Measurements from ENCODE around the gene ARHGEF10L. TPM values are rescaled to one million over a fixed set of nuclear protein-coding genes. Genes with fewer than 3 reads are reported as not detected.

The ARHGEF10L gene
- total RNA-seq, 1 experiment from 2014 or later: 10.5 TPM

DNA sequence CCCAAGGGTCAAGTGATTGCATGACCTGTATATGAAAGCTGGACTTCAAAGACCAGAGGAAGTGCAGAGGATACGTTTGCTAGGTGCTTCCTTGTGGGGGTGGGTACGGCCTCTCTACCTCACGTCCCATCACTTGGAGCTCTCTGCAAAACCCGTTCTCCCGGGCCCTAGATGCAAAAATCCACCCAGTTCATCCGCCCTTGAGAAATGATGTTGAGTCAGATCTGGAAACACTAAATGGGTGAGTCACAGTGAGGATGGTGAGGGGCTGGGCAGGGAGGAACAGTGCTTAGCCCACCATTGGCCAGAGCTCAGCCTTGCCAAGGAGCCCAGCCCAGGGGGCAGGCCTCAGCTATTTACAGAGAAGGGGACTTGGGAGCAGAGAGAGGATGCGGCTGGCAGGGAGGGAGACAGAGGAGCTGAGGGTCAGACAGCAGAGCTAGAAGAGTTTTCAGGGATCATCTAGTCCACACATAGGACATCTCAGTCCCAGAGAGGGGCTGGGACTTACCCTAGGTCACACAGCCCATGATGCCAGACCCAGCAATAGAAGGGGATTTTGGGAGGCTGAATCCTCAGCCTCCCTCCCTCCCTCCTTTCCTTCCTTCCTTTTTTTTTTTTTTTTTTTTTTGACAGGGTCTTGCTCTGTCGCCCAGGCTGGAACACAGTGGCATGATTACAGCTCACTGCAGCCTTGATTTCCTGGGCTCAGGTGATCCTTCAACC is 14.6 kb downstream of the ARHGEF10L start:
- H3K27me3 ChIP-seq: no peaks in the 10 kb centered on the region
- no peak for DNase-seq
- no peaks in the 10 kb centered on the region for H3K9me3 ChIP-seq (replicated peaks)
- no peak overlapping the region for H3K27ac ChIP-seq
- H3K4me3 ChIP-seq: no peak overlapping the region
- H3K36me3 ChIP-seq: no peaks in the 10 kb centered on the region
- H3K4me1 ChIP-seq: no peaks in the 10 kb centered on the region

DNA sequence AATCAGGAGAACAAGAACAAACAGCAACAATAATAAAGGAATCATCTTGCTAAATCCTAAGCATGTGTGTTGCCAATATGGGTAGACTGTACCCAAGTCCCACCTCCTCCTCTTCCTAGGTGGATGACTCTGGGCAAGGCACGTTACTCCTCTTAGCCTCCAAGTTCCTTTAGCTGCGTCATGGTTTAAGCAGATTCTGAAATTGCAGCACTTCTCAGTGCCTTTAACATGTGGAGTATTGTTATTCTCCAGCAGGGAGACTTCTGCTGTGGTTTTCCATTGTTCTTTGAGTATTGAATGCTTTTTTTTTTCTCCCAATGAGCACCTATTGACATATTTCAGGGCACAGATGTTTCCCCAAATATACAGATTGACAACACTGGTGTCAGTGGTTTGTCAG is 15.5 kb downstream of the ARHGEF10L start:
- no peaks in the 10 kb centered on the region for H3K9me3 ChIP-seq (replicated peaks)
- no peaks in the 10 kb centered on the region for H3K27me3 ChIP-seq
- H3K27ac ChIP-seq: no peak overlapping the region
- no peaks in the 10 kb centered on the region for H3K36me3 ChIP-seq
- H3K4me3 ChIP-seq: no peak overlapping the region
- no peak for DNase-seq
- H3K4me1 ChIP-seq: no peaks in the 10 kb centered on the region

DNA sequence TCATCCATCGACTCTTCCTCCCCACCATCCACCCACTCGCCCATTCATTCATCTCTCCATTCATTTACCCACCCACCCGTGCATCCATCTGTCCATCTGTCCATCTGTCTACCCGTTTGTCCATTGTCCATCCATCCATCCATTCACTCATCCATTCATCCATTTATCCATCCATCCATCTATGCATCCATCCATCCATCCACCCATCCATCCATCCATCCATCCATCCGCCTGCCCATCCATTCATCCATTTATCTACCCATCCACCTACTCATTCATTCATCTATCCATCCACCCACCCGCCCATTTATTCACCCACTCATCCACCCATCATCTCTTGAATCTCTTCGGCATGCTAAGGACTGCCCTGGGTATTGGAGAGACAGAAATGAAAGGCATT is 18.5 kb downstream of the ARHGEF10L start:
- no peaks in the 10 kb centered on the region for H3K4me1 ChIP-seq
- H3K9me3 ChIP-seq (replicated peaks): no peaks in the 10 kb centered on the region
- no peaks in the 10 kb centered on the region for H3K36me3 ChIP-seq
- H3K27ac ChIP-seq: no peak overlapping the region
- DNase-seq: no peak
- no peak overlapping the region for H3K4me3 ChIP-seq
- H3K27me3 ChIP-seq: no peaks in the 10 kb centered on the region

DNA sequence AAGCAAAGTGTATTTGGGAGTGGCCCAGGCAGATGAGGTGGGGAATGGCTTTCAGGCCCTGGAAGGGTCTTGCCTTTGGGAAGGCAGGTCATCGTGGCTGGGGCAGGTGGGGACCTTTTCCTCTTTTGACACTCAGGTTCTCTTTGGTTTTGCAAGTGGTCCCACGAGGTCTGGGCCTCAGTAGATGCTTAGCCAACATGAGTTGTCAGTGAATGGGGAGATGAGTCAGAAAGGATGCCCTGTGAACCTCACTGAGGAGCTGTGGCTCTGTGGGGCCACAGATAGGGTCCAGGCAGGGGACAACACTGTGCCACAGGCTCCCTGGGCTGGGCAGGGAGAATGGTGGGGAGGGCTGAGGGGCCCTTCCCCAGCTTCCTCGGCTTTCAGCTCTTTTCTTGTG is 19.0 kb downstream of the ARHGEF10L start:
- DNase-seq: no peak
- no peaks in the 10 kb centered on the region for H3K9me3 ChIP-seq (replicated peaks)
- H3K36me3 ChIP-seq: no peaks in the 10 kb centered on the region

DNA sequence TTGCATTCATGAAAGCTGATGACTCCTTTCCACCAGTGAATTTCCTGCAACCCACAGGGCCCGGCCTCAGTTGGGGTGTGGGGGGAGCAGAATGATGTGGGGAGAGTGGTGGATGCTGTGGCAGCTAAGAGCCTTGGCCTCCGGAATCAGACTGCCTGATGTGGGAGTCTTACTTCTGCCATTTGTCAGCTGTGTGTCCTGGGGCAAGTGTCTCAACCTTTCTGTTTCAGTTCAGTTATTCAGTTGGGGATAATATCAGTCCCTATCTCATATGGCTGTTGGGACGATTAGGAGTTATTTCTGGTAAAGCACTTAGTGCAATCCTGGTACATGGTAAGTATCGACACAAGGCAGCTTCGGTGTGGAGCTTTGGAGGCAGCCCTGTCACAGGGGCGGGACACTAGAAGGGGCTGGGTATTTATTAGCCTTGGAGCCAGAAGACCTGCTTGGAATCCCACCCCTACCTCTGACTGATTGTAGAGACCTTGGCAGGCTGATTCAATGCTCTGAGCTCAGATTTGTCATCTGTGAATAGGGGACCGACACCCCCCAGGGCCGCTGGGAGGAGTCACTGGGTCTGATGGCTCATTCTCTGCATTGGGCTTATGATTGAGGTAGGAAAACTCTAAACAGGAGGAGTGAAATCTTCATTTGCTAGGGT is 19.6 kb downstream of the ARHGEF10L start:
- no peaks in the 10 kb centered on the region for H3K27me3 ChIP-seq

More for the DNA sequence above, 19.0 kb downstream of the ARHGEF10L start:
- H3K4me3 ChIP-seq: no peak overlapping the region
- no peaks in the 10 kb centered on the region for H3K4me1 ChIP-seq
- H3K27ac ChIP-seq: no peak overlapping the region
- no peaks in the 10 kb centered on the region for H3K27me3 ChIP-seq

DNA sequence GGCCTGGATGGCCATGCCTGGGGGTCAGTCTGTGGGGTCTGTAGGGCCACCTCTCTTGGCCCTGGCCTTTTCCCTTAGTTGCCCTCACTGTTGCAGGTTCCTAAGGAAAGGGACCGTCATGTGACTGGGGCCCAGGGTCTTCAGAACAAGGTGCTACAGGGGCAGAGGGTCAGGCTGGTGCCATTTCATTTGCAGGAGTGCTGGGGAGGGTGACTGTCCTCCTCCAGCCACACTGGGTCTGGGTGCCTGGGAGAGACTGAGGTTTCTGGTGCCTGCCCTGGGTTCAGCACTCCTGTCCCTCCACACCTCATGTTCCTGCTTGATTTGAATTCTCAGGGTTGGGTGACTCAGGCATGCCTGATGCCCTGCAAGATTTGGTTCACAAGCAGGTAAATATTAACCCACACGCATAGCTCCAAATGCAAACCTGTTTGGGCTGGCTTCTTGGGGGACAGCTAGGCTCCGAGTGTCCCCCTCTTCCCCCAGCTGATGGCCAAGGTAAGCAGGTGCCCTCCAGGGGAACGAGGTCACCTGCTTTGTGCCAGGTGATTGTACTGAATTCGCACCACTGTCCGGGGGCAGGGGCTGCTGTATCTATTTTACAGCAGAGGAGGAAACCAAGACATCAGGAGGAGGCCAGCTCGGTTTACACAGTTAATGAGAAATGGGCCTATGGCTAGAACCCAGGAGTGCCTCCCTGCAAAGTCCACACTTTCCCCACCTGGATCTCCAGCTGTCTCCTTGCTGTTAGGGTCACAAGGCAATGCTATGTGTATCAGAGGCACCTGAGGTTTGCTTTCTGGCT is 20.3 kb downstream of the ARHGEF10L start:
- no peak for DNase-seq
- no peaks in the 10 kb centered on the region for H3K9me3 ChIP-seq (replicated peaks)
- no peaks in the 10 kb centered on the region for H3K36me3 ChIP-seq
- H3K27me3 ChIP-seq: no peaks in the 10 kb centered on the region
- H3K27ac ChIP-seq: no peak overlapping the region
- no peaks in the 10 kb centered on the region; the same call in 1 of the 2 replicates for H3K4me1 ChIP-seq
- no peak overlapping the region for H3K4me3 ChIP-seq

More for the DNA sequence above, 19.6 kb downstream of the ARHGEF10L start:
- Histone ChIP-seq H3K36me3 (no peaks in the 10 kb centered on the region), H3K4me3 (no peak overlapping the region), H3K9me3 (replicated peaks) (no peaks in the 10 kb centered on the region), H3K4me1 (no peaks in the 10 kb centered on the region), H3K27ac (no peak overlapping the region)
- DNase-seq: no peak

DNA sequence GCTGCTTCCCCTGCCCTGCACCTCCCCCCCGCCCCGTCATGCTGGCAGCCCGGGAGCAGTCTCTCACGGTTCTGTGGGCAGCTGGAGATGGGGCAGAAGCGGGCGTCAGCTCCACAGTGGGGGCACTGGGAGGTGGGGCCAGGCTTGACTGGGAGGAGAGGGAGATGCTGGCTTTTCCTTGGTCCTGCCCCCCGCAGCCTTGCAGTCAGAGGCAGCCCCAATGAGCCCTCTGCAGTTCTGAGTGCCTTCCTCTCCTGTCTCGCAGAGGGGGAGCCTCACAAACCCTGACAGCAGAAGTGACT is 21.7 kb downstream of the ARHGEF10L start:
- H3K27ac ChIP-seq: no peak overlapping the region

DNA sequence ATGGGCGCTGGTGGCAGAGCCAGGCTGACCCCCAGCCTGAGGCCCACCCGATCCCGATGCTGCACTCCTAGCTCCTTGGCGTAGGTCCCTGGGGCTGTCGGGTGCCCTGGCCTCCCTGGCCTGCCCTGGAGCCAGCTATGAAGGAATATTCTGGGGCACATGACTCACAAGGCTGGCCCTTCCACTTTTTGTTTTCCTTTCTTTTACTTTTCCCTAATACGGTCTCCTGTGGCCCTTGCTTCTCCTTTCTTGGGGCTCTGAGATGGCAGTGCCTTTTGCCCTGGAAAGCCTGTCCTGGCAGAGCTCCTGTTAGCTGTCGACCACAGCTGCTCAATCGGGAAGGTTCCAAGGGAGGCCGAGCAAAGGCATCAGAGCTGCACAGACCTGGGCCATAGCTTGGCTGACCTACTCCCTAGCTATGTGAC is 22.1 kb downstream of the ARHGEF10L start:
- no peak for DNase-seq
- Histone ChIP-seq H3K27me3 (no peaks in the 10 kb centered on the region), H3K36me3 (no peaks in the 10 kb centered on the region), H3K27ac (no peak overlapping the region), H3K9me3 (replicated peaks) (no peaks in the 10 kb centered on the region), H3K4me3 (no peak overlapping the region), H3K4me1 (peaks cover 3% of the 10 kb centered on the region; the same call in 1 of the 2 replicates)

More for the DNA sequence above, 21.7 kb downstream of the ARHGEF10L start:
- Histone ChIP-seq H3K4me3 (no peak overlapping the region), H3K36me3 (no peaks in the 10 kb centered on the region), H3K4me1 (peaks cover 3% of the 10 kb centered on the region; the same call in 1 of the 2 replicates), H3K9me3 (replicated peaks) (no peaks in the 10 kb centered on the region), H3K27me3 (no peaks in the 10 kb centered on the region)
- no peak for DNase-seq

DNA sequence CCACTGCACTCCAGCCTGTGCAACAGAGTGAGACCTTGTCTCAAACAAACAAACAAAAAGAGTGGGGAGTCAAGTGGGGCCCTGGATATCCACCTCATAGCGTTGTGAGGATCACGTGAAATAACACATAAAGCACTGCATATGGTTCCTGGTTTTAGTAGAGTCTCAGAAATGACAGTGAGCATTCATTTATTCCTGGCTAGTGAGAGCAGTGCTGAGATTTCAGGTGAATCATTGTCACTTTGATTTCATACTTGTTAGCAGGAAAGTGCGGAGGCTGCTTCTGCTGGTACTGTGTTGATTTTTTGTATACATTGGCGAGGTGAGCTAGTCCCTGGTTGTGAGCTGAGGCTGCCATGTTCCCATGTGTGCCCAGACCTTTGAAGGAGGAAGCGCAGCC is 22.9 kb downstream of the ARHGEF10L start:
- no peaks in the 10 kb centered on the region for H3K36me3 ChIP-seq
- no peak for DNase-seq
- no peak overlapping the region for H3K4me3 ChIP-seq
- H3K4me1 ChIP-seq: peaks cover 3% of the 10 kb centered on the region; the same call in 1 of the 2 replicates
- no peaks in the 10 kb centered on the region for H3K27me3 ChIP-seq
- H3K9me3 ChIP-seq (replicated peaks): no peaks in the 10 kb centered on the region
- no peak overlapping the region for H3K27ac ChIP-seq

DNA sequence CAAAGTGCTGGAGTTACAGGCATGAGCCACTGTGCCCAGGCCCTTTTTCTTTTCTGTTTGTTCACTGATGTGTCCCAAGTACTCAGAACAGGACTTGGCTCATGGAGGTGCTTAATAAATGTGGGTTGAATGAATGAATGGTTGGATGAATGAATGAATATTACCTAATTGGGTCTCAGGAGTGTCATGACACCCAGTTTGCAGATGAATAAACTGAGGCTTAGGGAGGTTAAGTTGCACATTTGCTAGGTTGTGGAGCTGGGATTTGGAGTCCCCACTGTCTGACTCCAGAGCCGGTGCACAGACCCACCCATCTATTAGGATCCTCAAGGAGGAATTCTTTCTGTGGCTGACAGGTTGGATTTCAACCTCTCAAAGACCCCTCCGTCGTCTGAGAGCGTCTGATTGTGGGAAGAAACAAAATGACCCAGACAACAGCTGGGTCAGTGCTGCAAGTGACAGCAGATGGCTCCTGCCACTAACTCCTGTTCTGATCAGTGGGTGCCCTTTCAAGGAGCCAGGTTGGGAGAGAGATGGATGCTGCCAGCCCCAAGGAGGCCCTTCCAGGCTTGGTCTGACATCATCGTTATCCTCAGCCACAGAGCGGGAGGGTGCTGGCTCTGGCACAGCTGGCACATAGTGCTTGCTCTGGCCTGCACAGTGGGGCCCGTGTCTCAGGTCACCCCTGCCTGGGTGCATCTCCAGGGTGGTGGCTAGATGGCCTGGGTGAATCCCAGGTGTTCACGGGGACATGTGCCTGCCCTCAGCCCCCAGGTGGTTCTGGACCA is 24.2 kb downstream of the ARHGEF10L start:
- no peaks in the 10 kb centered on the region for H3K36me3 ChIP-seq
- H3K4me1 ChIP-seq: peaks cover 3% of the 10 kb centered on the region; the same call in 1 of the 2 replicates
- H3K4me3 ChIP-seq: no peak overlapping the region
- DNase-seq: no peak
- H3K27me3 ChIP-seq: no peaks in the 10 kb centered on the region
- no peaks in the 10 kb centered on the region for H3K9me3 ChIP-seq (replicated peaks)
- H3K27ac ChIP-seq: no peak overlapping the region

DNA sequence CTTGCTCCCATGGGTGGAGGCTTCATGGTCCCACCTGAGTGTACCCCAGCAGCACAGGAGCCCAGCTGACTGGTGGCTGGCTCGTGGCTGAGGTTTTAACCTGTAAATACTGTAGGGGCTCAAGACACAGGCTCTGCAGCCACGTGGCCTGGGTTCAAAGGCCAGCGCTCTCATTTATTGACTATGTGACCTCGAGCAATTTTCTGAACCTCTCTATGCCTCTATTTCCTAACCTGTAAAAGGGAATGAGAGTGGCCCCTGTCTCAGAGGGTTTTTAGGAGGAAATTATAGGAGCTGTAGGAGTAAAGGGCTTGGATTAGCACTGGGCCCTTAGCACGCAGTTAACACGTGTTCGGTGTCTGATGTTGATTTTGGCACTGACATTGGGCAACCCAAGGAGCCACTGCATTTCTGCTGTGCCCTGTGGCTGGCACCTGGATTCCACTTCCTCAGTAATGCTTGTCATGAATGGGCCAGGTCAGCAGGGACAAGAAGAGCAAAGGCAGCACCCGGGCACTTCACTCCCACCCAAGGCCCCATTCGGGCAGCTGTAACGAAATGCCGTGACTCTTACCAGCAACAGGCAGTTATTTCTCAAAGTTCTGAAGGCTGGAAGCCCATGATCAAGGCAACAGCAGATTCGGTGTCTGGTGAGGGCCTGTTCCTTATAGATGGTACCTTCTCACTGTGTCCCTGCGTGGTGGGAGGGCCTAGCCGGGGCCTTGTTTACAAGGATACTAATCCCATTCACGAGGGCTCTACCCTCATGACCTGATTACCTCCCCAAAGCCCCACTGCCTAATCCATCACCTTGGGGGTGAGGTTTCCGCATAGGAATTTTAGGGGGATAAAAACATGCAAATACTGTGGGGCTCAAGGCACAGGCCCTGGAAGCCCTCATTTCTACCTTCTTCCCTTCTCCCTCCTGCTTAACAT is 25.2 kb downstream of the ARHGEF10L start:
- Histone ChIP-seq H3K4me3 (no peak overlapping the region), H3K9me3 (replicated peaks) (no peaks in the 10 kb centered on the region), H3K4me1 (peaks cover 13% of the 10 kb centered on the region), H3K27ac (no peak overlapping the region), H3K36me3 (no peaks in the 10 kb centered on the region), H3K27me3 (no peaks in the 10 kb centered on the region)
- DNase-seq: no peak

DNA sequence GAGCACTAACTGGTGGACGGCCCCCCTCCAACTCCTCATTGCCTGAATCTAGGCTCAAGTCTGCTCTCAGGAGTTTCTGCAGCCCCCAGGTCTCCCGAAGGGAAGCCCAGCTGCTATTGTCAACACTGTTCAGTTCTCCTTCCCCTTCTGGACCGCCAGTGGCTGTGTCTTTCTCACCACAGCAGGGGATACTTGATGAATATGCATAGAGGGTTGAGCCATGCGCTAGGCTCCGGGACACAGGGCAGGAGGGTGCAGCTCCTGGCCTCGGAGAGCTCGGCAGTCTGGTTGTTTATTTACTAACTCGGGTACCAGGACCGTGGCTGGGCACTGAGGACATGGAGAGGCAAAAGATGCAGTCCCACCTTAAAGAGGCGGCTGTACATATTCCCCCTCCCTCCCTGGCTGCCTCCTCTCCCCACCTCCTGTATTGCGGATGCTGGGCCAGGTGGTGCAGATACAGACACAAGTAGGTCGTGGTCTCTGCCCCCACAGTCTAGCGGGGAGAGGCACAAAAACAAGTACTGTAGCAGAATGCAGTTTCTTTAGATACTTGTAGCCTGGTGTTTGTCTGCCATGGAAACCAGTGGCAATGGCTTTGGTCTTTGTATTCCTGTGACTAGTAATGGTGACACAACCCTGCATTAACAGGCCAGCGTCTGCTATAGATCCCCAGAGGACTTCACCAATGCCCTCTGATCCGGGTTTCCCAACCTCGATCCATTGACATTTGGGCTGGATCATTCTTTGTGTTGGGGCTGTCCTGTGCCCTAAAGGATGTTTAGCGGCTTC is 26.2 kb downstream of the ARHGEF10L start:
- Histone ChIP-seq H3K9me3 (replicated peaks) (no peaks in the 10 kb centered on the region), H3K4me1 (peaks cover 18% of the 10 kb centered on the region), H3K4me3 (no peak overlapping the region), H3K36me3 (no peaks in the 10 kb centered on the region), H3K27ac (no peak overlapping the region), H3K27me3 (no peaks in the 10 kb centered on the region)
- DNase-seq: no peak

DNA sequence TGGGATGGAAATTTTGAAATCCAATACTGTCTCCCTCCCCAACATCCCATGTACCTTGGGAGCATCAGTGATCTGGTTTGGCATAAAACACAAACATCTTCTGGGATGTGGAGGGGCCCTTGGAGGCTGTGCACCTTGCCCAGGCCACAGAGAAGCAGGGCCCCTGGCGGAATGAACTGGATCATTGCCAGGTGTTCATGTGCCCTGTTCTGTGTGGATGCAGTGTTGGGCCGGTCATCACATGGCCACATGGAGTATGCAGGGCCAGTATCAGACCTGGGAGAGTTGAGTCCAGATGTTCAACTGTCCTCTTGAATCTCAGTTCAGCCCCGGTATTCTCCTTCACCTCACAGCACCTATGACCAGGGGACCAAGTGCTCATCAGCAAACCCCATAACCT is 26.9 kb downstream of the ARHGEF10L start:
- H3K27me3 ChIP-seq: no peaks in the 10 kb centered on the region
- peaks cover 18% of the 10 kb centered on the region for H3K4me1 ChIP-seq
- no peak for DNase-seq
- H3K4me3 ChIP-seq: no peak overlapping the region
- H3K36me3 ChIP-seq: no peaks in the 10 kb centered on the region
- no peak overlapping the region for H3K27ac ChIP-seq
- no peaks in the 10 kb centered on the region for H3K9me3 ChIP-seq (replicated peaks)
